CD4-positive, alpha-beta T cell treated with Interleukin-12 subunit alpha and Interleukin-12 subunit beta, for 1 hour (primary cell): ENCODE results near the gene OXSR1.
"Not testable (repeated sequence)": the region's sequence is repeated elsewhere in the genome, so short reads cannot be mapped to it uniquely, and the experiment has no call there.

Experiments
- DNase-seq: peaks from one replicate; pipeline ENCODE4 v3.0.0-alpha.2; 2020

OXSR1 gene

DNA sequence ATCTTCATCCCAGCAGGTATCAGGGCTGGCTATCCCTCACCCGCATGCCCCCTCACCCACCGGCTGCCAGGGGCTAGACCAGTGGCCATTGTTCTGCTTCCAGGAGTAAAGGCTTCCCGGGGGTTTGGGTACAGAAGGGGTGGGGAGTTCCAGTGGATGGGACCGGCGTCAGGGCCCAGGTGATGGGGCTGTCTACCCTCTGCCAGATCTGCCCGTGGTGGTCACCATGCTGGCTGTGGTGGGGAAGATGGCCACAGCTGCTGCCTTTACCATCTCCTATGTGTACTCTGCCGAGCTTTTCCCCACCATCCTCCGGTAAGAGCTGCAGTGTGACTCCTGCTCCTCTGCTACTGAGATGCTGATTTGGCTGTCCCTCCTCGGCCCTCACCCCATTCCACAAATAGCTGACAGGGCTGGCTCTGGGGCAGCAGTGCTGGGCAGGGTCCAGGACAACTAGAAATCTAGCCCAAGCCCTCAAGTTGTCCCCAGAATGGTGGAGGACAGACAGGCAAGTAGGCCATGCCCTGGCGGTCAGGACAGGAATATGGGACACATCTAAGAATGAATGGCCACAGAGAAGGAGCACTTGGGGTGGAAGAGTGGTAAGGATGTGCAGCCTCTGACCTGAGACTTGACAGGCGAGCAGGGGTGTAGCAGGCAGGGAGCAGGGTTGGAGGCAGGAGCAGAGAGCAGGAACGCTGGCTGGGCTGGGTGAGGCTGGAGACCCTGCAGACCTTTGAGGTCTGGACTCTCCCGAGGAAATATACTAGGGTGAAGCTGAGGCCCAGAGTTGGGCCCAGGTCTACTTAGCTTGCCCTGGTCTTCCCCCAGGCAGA lies 111.0 kb downstream of the OXSR1 start:
- no peak for DNase-seq

GRCh38 chr3:38276917-38277630 lies 111.7 kb downstream of the OXSR1 start:
- no peak for DNase-seq

- no peak for DNase-seq
Observed at GRCh38 chr3:38278841-38279240, 113.5 kb downstream of the OXSR1 start.

- no peak for DNase-seq
Observed at GRCh38 chr3:38281895-38282686, 116.8 kb downstream of the OXSR1 start, which contains the start of gene SLC22A14. TSS of gene SLC22A14 (plus strand) at chr3:38282294. CDS start at chr3:38306027, 23,733 bp downstream.

- no peak for DNase-seq
Observed at GRCh38 chr3:38283810-38284755, 118.7 kb downstream of the OXSR1 start.

DNA sequence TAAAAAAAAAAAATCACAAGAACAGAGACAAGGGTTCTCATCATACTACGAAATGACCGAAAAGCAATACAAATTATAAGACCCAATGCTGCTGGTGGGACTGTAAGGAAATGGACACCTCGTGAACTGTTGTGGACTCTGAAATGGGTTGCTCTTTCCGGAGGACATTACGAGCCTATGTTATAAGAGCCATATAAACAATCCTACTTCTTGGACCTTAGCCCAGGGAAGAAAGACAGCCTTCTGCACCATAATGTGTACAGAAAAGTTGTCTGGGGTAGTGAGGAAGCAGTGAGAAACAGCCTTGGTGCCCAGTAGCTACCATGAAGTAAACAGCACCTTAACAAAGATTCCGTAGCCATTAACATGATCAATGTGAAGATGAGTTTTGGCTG lies 119.4 kb downstream of the OXSR1 start:
- DNase-seq, result no peak

DNA sequence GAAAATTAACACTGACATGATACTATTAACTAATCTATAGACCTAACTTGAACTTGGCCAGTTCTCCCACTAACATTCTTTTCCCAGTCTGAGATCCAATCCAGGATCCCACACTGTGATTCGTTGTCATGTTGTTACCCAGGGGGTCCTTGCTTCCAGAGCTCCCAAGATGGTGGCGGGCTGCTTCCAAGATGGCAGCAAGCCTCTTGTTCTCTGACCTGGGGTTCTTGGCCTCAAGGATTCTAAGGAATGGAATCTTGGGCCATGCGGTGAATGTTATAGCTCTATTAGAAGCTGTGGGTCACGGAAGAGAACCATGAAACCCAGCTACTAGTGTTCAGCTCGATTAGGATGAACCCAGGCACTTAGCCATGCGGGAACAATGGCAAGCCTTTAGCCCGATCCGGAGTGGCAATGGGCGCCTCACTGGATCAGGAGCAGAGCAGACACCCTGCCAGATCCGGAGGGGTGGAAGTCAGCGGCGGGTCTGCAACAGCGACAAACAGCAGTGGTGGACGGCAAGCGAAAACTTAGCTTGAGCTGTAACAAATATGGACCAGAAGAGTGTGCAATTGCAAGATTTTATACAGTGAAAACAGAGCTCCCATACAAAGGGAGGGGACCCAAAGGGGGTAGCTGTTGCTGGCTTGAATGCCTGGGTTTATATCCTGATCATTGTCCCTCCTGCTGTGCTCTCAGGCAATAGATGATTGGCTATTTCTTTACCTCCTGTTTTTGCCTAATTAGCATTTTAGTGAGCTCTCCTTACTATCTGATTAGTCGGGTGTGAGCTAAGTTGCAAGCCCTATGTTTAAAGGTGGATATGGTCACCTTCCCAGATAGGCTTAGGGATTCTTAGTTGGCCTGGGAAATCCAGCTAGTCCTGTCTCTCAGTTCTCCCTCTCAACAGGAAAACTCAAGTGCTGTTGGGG lies 124.2 kb downstream of the OXSR1 start:
- not testable (repeated sequence) for DNase-seq

DNA sequence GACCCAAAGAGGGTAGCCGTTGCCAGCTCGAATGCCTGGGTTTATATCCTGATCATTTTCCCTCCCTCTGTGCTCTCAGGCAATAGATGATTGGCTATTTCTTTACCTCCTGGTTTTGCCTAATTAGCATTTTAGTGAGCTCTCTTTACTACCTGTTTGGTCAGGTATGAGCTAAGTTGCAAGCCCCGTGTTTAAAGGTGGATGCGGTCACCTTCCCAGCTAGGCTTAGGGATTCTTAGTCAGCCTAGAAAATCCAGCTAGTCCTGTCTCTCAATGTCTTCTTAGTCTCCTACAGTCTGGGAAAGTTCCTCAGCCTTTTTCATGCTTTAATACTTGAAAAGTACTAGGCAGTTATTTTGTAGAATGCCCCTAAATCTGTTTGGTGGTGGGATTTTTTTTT lies 131.7 kb downstream of the OXSR1 start:
- DNase-seq, result not testable (repeated sequence)

GRCh38 chr3:38297537-38297936 lies 132.2 kb downstream of the OXSR1 start:
- DNase-seq, result no peak

GRCh38 chr3:38297947-38298711 lies 132.8 kb downstream of the OXSR1 start:
- peak; percentile 10 for DNase-seq
